Measurements from ENCODE around the gene RIPOR3. TPM values are rescaled to one million over a fixed set of nuclear protein-coding genes. Genes with fewer than 3 reads are reported as not detected.

RIPOR3 gene
- total and polyA plus RNA-seq, 9 of the 15 experiments (the other 6 are each of a cell fraction or from before 2014, with no cell fraction given) = 3.3 to 62.7 (median 21.4) TPM

DNA sequence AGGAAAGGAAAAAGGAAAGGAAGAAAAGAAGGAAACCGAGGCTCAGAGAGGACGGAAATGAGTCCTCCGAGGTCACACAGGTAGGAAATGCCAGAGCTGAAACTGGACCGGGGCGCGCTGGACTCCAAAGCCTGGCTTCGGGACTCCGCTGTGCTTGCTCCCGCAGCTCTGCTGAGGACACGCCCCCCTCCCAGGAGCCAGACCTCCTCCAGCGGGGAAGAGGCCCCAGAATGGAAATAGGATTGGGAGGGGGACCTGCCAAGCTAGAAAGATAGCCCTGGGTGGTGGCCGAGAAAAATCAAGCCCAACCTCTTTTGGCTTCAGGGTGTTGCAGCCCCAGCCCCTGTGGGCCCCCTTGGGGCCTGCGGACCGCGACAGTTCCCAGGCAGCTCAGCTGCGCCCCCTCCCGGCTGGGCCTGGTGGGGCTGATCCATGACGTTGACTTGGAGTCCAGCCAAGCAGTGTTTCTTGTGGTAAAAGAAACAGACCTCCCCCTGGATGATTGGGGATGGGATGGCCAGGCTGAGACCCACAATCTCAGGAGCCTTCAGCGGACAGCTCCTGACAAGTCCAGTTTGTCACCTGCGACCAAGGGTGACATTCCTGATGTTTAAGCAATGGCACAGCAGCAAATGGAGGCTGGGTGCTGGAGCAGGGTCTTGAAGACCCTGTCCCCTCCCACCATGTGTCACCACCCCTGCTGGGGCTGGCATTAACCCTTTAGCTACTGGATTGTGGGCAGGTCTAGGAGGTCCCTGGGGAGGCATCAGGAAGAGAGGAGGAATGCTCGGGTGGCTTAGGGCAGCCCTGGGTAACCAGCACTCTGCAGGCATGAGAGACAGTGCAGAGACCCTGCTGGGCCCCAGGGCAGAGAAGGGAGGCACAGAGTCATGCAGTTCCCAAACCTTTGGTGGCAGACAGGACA lies 55.4 kb downstream of the RIPOR3 start (continued):
- TF ChIP-seq, protein P1, sequence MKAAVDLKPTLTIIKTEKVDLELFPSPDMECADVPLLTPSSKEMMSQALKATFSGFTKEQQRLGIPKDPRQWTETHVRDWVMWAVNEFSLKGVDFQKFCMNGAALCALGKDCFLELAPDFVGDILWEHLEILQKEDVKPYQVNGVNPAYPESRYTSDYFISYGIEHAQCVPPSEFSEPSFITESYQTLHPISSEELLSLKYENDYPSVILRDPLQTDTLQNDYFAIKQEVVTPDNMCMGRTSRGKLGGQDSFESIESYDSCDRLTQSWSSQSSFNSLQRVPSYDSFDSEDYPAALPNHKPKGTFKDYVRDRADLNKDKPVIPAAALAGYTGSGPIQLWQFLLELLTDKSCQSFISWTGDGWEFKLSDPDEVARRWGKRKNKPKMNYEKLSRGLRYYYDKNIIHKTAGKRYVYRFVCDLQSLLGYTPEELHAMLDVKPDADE (conservative IDR thresholded peaks at IDR 0.05; ENCODE audit: control insufficient read depth, low read depth, low read length) = no peak
- TF ChIP-seq, protein P2, sequence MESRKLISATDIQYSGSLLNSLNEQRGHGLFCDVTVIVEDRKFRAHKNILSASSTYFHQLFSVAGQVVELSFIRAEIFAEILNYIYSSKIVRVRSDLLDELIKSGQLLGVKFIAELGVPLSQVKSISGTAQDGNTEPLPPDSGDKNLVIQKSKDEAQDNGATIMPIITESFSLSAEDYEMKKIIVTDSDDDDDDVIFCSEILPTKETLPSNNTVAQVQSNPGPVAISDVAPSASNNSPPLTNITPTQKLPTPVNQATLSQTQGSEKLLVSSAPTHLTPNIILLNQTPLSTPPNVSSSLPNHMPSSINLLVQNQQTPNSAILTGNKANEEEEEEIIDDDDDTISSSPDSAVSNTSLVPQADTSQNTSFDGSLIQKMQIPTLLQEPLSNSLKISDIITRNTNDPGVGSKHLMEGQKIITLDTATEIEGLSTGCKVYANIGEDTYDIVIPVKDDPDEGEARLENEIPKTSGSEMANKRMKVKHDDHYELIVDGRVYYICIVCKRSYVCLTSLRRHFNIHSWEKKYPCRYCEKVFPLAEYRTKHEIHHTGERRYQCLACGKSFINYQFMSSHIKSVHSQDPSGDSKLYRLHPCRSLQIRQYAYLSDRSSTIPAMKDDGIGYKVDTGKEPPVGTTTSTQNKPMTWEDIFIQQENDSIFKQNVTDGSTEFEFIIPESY (CRISPR knock-in tag; IDR thresholded peaks at IDR 0.05) = peak; percentile 70
- TF ChIP-seq ZNF445 (CRISPR knock-in tag; IDR thresholded peaks at IDR 0.05; ENCODE audit: low read depth) = no peak
- TF ChIP-seq, protein P3, sequence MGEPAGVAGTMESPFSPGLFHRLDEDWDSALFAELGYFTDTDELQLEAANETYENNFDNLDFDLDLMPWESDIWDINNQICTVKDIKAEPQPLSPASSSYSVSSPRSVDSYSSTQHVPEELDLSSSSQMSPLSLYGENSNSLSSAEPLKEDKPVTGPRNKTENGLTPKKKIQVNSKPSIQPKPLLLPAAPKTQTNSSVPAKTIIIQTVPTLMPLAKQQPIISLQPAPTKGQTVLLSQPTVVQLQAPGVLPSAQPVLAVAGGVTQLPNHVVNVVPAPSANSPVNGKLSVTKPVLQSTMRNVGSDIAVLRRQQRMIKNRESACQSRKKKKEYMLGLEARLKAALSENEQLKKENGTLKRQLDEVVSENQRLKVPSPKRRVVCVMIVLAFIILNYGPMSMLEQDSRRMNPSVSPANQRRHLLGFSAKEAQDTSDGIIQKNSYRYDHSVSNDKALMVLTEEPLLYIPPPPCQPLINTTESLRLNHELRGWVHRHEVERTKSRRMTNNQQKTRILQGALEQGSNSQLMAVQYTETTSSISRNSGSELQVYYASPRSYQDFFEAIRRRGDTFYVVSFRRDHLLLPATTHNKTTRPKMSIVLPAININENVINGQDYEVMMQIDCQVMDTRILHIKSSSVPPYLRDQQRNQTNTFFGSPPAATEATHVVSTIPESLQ (CRISPR knock-in tag; IDR thresholded peaks at IDR 0.05) = no peak
- TF ChIP-seq, protein P4, sequence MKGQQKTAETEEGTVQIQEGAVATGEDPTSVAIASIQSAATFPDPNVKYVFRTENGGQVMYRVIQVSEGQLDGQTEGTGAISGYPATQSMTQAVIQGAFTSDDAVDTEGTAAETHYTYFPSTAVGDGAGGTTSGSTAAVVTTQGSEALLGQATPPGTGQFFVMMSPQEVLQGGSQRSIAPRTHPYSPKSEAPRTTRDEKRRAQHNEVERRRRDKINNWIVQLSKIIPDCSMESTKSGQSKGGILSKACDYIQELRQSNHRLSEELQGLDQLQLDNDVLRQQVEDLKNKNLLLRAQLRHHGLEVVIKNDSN (CRISPR knock-in tag; IDR thresholded peaks at IDR 0.05) = 0 out of 2 replicates have a peak, but pooled peaks have one; percentile 11
- peak; percentile 40; the same call in 1 of the 2 replicates for TF ChIP-seq CXXC5 (CRISPR knock-in tag; IDR thresholded peaks at IDR 0.05)
- peak; percentile 87 for TF ChIP-seq CREB1 (IDR thresholded peaks at IDR 0.05)
- TF ChIP-seq CREB1 (CRISPR knock-in tag; IDR thresholded peaks at IDR 0.05) = peak; percentile 94
- TF ChIP-seq, protein P5, sequence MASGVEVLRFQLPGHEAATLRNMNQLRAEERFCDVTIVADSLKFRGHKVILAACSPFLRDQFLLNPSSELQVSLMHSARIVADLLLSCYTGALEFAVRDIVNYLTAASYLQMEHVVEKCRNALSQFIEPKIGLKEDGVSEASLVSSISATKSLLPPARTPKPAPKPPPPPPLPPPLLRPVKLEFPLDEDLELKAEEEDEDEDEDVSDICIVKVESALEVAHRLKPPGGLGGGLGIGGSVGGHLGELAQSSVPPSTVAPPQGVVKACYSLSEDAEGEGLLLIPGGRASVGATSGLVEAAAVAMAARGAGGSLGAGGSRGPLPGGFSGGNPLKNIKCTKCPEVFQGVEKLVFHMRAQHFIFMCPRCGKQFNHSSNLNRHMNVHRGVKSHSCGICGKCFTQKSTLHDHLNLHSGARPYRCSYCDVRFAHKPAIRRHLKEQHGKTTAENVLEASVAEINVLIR (CRISPR knock-in tag; IDR thresholded peaks at IDR 0.05) = peak; percentile 77
- TF ChIP-seq, protein P6, sequence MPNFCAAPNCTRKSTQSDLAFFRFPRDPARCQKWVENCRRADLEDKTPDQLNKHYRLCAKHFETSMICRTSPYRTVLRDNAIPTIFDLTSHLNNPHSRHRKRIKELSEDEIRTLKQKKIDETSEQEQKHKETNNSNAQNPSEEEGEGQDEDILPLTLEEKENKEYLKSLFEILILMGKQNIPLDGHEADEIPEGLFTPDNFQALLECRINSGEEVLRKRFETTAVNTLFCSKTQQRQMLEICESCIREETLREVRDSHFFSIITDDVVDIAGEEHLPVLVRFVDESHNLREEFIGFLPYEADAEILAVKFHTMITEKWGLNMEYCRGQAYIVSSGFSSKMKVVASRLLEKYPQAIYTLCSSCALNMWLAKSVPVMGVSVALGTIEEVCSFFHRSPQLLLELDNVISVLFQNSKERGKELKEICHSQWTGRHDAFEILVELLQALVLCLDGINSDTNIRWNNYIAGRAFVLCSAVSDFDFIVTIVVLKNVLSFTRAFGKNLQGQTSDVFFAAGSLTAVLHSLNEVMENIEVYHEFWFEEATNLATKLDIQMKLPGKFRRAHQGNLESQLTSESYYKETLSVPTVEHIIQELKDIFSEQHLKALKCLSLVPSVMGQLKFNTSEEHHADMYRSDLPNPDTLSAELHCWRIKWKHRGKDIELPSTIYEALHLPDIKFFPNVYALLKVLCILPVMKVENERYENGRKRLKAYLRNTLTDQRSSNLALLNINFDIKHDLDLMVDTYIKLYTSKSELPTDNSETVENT (CRISPR knock-in tag; IDR thresholded peaks at IDR 0.05) = 0 out of 2 replicates have a peak, but pooled peaks have one; percentile 21
- no peak for TF ChIP-seq ZKSCAN3 (CRISPR knock-in tag; IDR thresholded peaks at IDR 0.05)
- TF ChIP-seq ESRRB (CRISPR knock-in tag; IDR thresholded peaks at IDR 0.05; ENCODE audit: borderline replicate concordance) = no peak
- 0 out of 2 replicates have a peak, but pooled peaks have one; percentile 33 for TF ChIP-seq LCOR (CRISPR knock-in tag; IDR thresholded peaks at IDR 0.05)
- TF ChIP-seq, protein P7, sequence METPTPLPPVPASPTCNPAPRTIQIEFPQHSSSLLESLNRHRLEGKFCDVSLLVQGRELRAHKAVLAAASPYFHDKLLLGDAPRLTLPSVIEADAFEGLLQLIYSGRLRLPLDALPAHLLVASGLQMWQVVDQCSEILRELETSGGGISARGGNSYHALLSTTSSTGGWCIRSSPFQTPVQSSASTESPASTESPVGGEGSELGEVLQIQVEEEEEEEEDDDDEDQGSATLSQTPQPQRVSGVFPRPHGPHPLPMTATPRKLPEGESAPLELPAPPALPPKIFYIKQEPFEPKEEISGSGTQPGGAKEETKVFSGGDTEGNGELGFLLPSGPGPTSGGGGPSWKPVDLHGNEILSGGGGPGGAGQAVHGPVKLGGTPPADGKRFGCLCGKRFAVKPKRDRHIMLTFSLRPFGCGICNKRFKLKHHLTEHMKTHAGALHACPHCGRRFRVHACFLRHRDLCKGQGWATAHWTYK (CRISPR knock-in tag; IDR thresholded peaks at IDR 0.05) = no peak

Data from K562 (cell line).